ENCODE results near the gene PRPS2.

The PRPS2 gene

DNA sequence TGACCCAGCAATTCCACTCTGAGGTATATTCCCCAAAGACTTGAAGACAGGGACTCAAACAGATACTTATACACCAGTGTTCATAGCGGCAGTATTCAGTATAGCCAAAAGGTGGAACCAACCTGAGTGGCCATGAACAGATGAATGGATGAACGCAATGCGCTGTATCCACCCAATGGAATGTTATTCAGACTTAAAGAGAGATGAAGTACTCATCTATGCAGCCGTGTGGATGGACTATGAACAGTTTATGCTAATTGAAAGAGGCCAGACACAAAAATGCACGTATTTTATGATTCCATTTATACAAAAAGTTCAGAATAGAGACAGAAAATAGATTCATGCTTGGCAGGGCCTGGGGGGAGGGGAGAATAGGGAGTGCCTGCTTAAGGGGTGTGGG, 26.3 kb downstream of the PRPS2 start:
- DNase-seq = no peak

DNA sequence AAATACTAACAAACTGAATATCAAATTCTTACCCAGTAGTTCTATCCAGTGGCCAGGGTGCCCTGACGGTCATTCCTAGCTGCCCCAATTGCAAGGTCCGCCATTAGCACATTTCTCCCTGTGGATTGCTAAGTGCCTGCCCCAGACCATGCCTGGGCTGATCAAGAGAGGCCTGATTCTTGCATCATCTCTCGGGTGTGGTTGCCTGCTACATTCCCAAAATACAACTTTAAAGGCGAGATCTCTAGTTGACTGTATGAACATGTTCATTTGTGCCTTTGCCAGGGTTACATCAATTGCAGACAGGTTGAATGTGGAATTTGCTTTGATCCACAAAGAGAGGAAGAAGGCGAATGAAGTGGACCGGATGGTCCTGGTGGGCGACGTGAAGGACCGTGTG, 28.0 kb downstream of the PRPS2 start:
- no peak for DNase-seq

DNA sequence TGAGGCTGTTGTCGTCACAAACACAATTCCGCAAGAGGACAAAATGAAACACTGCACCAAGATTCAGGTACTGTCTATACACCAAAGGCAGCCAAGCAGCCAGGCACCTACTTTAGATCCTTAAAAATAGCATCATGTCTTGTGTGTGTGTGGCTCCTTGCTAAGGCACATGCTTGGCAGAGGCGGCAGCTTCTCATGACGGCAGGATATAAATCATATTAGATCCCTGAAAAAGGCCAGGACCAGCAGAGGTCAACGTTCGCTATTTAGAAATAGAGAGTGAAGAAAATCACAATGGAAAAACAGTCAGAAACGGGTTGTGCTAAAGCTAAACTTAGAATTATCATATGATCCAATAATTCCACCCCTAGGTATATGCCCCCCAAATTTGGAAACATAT, 29.5 kb downstream of the PRPS2 start:
- DNase-seq = no peak

DNA sequence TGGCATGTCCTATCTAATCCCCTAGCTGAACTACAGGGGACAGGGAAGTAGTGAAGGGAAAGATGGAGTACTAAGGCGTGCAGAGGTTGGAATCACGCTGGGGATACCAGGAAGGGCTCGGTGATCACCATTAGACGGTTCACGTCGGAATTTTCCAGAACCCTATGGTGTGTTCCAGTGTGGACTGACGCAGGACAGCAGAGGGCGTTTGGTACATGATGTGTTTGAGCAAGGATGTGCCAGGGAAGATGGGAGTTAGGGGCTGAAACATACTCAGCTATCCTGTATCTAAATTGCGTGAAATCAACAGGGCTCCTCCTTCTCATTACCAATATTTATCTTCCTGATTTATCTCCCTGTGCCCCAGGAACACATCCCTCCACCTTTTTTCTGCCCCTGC, 33.7 kb downstream of the PRPS2 start:
- no peak for DNase-seq

DNA sequence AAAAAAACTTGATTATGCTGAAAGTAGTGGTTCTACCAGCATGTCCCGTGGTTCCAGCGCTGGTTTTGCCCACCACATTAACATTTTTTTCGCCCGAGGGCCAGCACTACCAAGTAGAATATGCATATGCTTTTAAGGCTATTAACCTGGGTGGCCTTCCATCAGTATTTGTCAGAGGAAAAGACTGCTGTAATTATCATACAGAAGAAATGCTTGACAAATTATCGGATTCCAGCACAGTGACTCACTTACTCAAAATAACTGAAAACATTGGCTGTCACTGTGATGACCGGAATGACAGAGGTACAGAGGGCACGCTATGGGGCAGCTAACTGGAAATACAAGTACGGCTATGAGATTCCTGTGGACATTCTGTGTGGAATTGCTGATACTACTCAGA, 34.6 kb downstream of the PRPS2 start:
- DNase-seq = no peak

DNA sequence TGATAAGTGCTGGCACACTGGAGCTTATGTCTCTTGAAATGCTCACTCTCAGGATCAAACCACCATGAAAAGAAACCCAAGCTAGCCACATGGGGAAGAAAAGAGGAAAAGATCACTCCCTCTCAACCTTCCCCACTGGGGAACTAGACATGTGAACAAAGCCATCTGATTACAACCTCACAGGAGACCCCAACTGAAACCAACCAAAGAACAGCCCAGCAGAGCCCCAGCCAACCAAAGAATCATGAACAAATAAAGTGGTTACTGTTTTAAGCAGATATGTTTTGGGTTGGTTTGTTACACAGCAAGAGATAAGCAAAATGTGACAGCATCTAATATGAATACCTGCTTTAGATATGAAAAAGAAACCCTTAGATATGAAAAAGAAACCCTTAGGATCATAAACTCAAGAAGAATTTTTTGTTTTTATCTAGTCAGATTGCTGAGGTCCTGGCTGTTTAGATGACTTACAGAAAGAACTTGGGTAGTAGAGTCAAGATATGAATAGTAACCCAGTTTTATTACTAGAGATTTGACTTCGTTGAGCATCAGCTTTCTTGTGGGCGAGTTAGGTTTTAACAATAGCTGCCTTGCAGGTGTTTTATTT, 52.0 kb downstream of the PRPS2 start:
- no peak for DNase-seq

DNA sequence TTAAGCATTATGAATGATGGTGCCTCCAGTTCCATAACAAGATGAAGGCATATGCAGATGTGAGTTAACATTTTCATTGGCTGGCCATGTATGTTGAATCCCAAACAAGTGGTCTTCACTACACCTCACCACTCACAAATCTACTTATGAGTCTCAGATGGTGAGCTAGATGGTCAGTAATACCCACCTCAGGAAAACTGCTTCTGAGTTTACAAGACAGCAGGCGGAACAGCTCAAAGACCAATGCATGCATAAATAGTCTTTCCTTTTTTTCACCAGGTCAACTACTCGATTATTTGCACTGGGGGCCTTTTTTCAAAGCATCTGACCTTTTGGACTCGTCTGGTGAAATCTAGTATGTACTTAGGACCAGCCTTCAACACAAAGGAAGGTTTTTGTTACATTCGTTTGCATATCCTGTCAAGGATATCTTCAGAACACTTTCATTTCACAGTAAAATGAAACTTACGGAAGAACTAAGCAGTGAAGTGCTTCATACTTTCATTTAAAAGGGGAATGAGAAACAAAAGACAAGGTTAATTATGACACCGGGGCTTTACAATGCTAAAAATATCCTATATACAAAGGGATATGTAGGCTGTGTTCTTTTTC, 52.6 kb downstream of the PRPS2 start:
- no peak for DNase-seq

DNA sequence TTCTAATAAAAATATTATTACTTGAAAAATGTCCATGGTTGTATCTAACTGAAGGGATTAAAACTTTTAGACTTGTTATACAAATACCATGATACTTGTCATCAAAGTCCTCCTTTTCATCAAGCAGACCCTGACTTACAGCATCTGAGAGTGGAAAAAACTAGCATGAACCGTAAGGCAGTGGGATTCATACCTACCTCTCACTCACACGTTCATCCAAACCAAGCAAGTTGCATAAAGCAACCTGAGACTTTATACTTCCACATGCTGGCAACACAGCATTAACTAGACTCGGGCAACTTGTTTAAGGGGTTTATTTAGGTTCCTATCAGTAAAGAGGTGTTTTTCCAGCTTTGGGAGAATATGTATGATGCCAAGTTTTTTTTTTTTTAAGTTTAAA, 53.1 kb downstream of the PRPS2 start:
- DNase-seq = no peak

DNA sequence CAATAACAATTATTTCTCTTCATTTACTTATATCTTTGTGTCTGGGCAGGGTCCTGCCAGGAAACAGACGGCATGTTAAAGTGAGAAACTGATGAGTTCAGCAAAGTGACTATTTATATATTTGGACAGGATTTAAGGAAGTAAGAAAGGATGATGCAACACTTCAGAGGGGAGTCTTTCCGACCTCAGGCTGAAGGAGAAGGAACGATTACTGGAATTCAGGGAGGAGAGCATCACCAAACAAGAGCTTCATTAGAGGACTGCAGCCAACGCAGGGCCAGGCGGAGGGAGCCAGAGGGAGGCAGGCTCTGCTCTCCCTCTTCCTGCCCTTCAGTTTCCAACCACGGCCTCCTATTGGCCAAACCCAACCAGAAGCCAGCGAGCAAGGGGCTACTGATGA, 74.1 kb downstream of the PRPS2 start:
- no peak for DNase-seq

DNA sequence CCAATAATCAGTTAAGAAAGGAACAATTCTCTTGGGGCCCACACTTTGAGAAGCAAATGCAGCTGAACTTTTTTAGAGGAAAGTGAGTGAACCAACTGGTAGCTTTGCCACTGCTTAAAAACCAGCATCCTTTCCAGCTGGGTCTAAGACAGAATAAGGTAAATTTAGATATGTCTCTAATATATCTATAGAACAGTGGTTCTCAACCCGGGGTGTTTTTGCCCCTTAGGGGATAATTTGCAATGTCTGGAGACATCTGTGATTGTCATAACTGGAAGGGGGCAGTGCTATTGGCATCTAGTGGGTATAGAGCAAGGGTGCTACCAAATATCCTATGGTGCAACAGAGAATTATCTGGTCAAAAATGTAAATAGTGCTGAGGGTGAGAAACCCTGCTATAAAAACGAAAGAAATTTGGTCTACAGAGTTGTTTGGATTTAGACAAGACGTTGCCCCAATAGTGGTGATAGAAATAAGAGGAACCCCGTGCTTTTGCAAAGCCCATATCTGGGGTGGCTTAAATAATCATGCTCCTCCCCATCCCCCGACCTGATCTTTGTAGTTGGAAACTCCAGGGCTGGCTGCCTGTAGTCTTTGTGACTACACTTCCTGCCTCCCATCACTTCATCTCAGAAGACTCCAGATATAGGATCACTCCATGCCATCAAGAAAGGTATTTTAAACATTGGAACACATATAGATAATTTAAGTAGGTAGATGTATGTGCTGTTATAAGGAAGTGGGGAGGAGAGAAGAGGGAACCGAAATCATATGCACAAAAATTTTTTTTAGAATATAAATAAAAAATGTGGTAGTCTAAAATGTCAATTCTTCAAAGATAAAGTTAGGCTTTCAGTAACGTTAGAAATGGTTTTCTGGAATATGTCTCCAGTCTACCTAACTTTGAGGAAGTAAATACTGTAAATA, 75.5 kb downstream of the PRPS2 start, which contains the start of gene TLR7:
TLR7 (plus strand) TSS at position 622 of the 927 bp plus-strand sequence. CDS start 507 bp downstream, outside the sequence.
- no peak for DNase-seq

DNA sequence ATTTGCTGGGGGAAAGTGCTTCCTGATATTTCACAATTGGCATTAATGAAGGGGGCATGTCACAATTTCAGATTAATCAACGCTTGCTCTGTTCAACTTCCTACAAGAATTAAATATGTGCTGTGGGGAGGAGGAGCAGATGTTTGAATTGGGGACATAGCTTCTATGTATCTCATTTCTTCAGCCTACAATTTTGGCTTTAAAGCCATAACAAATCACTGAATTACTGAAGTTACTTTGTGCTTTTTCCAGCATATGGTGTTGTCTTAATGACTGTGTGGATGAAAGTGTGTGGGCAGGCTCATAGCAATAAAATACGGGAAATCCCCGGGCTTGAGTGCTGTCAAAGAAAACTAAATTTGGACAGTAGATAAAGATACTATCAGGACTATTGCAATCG, 76.5 kb downstream of the PRPS2 start:
- DNase-seq = no peak

DNA sequence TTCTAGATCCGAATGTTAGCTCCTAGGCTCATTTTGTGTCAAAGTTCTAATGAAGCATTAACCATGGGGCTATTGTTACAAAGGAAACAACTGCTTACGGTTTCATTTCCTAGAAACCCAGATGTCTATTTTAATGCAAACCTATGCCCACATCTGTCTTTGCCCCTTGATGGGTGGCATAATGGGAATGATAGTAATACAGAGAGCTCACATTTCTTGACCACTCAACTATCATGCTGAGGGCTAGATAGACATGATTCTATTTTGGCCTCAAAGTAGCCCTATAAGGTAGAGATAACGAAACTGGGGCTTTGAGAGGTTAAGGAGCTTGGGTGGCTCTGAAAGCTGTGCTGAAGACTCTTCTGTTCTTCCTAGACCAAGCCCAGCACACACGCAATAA, 77.5 kb downstream of the PRPS2 start:
- DNase-seq = no peak

DNA sequence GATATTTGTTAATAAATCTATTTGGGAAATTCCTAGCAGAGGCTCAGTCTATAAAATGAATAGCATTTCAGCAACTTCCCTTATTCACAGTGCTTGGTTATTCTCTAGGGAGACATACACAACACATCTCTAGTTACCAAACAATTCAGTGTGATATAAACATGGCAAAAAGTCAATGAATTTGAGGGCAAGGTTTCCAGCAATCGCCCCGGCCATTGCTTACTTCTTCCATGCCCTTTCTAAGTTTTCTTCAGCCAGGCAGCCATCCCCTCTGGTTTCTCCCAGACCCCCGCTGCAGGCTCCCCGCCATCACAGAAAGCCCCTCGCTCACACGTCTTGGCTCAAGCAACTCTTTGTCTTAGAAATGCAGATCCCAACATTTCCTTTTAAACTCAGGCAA, 80.0 kb downstream of the PRPS2 start:
- DNase-seq = no peak

DNA sequence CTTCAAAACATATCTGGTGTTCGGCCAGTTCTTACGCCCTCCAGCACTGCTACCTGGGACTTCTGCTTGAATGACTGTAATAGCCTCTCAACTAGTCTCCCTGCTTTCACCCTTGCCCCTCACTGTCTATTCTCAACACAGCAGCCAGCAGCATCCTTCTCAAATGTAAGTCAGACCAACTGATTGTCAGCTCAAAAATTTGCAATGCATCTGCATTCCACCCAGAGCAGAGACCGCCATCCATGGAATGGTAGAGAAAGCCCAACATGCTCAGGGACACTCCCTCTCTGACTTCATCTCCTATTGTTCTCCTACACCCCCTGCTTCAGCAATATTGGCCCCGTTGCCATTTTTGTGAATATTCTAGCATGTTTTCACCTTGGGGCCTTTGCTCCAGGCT, 81.5 kb downstream of the PRPS2 start:
- no peak for DNase-seq

Measured in GOT3 (cell line).